HepG2 (cell line): ENCODE measurements around the gene NOTCH4. TPM values are rescaled to one million over a fixed set of nuclear protein-coding genes. Genes with fewer than 3 reads are reported as not detected.

ENCODE experiments used
- AGO2 ChIP-seq: fragments of 200-400 bp; formaldehyde crosslinking; optimal IDR thresholded peaks from 2 replicates; pipeline ENCODE3; 2017; ENCODE audit warnings: mild to moderate bottlenecking, low read depth, low read length, moderate library complexity
- ESRRA ChIP-seq: sonication (generic); formaldehyde crosslinking; IDR thresholded peaks from 2 replicates; pipeline ENCODE4 v1.5.1; 2020; ENCODE audit warnings: mild to moderate bottlenecking, low read depth, missing genetic modification reagents
- FOSL2 ChIP-seq: sonication (generic); formaldehyde crosslinking; IDR thresholded peaks from 2 replicates; pipeline ENCODE4 v1.4.0; 2020; ENCODE audit warnings: missing genetic modification reagents
- IRF2 ChIP-seq: IDR thresholded peaks from 2 replicates; pipeline ENCODE4 v1.6.1; 2018; ENCODE audit warnings: missing genetic modification reagents, missing compliant biosample characterization
- SNRNP70 ChIP-seq: fragments of 200-400 bp; formaldehyde crosslinking; IDR thresholded peaks from 2 replicates; pipeline ENCODE4 v1.6.1; 2017; ENCODE audit warnings: mild to moderate bottlenecking, low read depth, low read length, moderate library complexity
- SRF ChIP-seq: IDR thresholded peaks from 2 replicates; pipeline ENCODE4 v1.6.1; 2011; ENCODE audit warnings: mild to moderate bottlenecking, low read depth, low read length, moderate library complexity
- TEAD2 ChIP-seq: sonication (generic); formaldehyde crosslinking; IDR thresholded peaks from 2 replicates; pipeline ENCODE4 v1.9.0; 2021; ENCODE audit warnings: missing genetic modification reagents
- ZFP82 ChIP-seq: sonication (generic); formaldehyde crosslinking; IDR thresholded peaks from 2 replicates; pipeline ENCODE4 v1.5.1; 2020; ENCODE audit warnings: mild to moderate bottlenecking, missing genetic modification reagents, borderline replicate concordance
- ZIK1 ChIP-seq: sonication (generic); formaldehyde crosslinking; IDR thresholded peaks from 2 replicates; pipeline ENCODE4 v1.5.0; 2020; ENCODE audit warnings: mild to moderate bottlenecking, low read depth, missing genetic modification reagents, borderline replicate concordance
- ZNF142 ChIP-seq: sonication (generic); formaldehyde crosslinking; IDR thresholded peaks from 2 replicates; pipeline ENCODE4 v1.4.0; 2020; ENCODE audit warnings: missing genetic modification reagents
- ZNF414 ChIP-seq: sonication (generic); formaldehyde crosslinking; IDR thresholded peaks from 2 replicates; pipeline ENCODE4 v1.5.0; 2020; ENCODE audit warnings: missing genetic modification reagents
- ZNF564 ChIP-seq: sonication (generic); formaldehyde crosslinking; IDR thresholded peaks from 2 replicates; pipeline ENCODE4 v1.8.1; 2023; ENCODE audit warnings: mild to moderate bottlenecking, missing genetic modification reagents
- polyA plus RNA-seq, 8 experiments: library from polyadenylated mRNA; depleted of rRNA in 3 of 8; stranded (reverse) in 7 of 8; unstranded in 1 of 8; fragments of >200 nt; fragmentation: Illumina TruSeq in 4 of 8; extraction: Trizol in 4 of 8; gene quantifications; 2 replicates each; pipeline versions ENCODE4 v1.2.1 to v1.2.3, GENCODE V29; 2011 to 2016; ENCODE audit warnings: low read depth in 4 of 8, missing spikeins in 1 of 8, mixed read lengths in 1 of 8; ENCODE audit not compliant: insufficient read depth in 1 of 8
- total RNA-seq, 5 experiments: library from RNA; depleted of rRNA; stranded (reverse); fragments of >200 nt; fragmentation: Illumina TruSeq; extraction: Trizol; gene quantifications; 2 replicates each; pipeline ENCODE4 v1.2.3, GENCODE V29; 2016; ENCODE audit warnings: low read depth in 1 of 5
- TF ChIP-seq, protein P1 (sequence below): sonication (generic); formaldehyde crosslinking; IDR thresholded peaks from 2 replicates; pipeline ENCODE4 v1.5.0; 2020; ENCODE audit warnings: missing genetic modification reagents, mild to moderate bottlenecking, borderline replicate concordance
- TF ChIP-seq, protein P2 (sequence below): sonication (generic); formaldehyde crosslinking; IDR thresholded peaks from 2 replicates; pipeline ENCODE4 v1.5.1; 2020; ENCODE audit warnings: mild to moderate bottlenecking, moderate library complexity, missing genetic modification reagents

The NOTCH4 gene
- total and polyA plus RNA-seq, 2 of the 13 experiments (the other 11 are each of a cell fraction or from before 2014, with no cell fraction given): 0.51 to 0.83 TPM

GRCh38 chr6:32154514-32155161, 69.2 kb downstream of the NOTCH4 start (continued):
- TF ChIP-seq, protein P1, sequence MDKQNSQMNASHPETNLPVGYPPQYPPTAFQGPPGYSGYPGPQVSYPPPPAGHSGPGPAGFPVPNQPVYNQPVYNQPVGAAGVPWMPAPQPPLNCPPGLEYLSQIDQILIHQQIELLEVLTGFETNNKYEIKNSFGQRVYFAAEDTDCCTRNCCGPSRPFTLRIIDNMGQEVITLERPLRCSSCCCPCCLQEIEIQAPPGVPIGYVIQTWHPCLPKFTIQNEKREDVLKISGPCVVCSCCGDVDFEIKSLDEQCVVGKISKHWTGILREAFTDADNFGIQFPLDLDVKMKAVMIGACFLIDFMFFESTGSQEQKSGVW (CRISPR knock-in tag): no peak
- TF ChIP-seq TEAD2 (CRISPR knock-in tag) (no peak; the same call in 1 of the 2 replicates), FOSL2 (no peak), ZIK1 (peak; percentile 41; the same call in 1 of the 2 replicates), ZFP82 (CRISPR knock-in tag) (no peak), AGO2 (peak; percentile 74), SNRNP70 (no peak), ESRRA (CRISPR knock-in tag) (no peak; the same call in 1 of the 2 replicates), ZNF414 (CRISPR knock-in tag) (0 out of 2 replicates have a peak, but pooled peaks have one; percentile 55), ZNF564 (no peak), SRF (no peak), ZNF142 (CRISPR knock-in tag) (no peak), IRF2 (CRISPR knock-in tag) (peak; percentile 73)
- TF ChIP-seq, protein P2, sequence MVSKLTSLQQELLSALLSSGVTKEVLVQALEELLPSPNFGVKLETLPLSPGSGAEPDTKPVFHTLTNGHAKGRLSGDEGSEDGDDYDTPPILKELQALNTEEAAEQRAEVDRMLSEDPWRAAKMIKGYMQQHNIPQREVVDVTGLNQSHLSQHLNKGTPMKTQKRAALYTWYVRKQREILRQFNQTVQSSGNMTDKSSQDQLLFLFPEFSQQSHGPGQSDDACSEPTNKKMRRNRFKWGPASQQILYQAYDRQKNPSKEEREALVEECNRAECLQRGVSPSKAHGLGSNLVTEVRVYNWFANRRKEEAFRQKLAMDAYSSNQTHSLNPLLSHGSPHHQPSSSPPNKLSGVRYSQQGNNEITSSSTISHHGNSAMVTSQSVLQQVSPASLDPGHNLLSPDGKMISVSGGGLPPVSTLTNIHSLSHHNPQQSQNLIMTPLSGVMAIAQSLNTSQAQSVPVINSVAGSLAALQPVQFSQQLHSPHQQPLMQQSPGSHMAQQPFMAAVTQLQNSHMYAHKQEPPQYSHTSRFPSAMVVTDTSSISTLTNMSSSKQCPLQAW (CRISPR knock-in tag): no peak; the same call in 1 of the 2 replicates
